MM.1S (cell line): Measurements from ENCODE around the gene PKD1.

Experiments
- CTCF ChIP-seq: fragments of 300-600 bp; sonication (generic); IDR thresholded peaks from 2 replicates; pipeline ENCODE4 v1.5.1; 2016; ENCODE audit warnings: antibody characterized with exemption, low read length, mixed read lengths
- EZH2 ChIP-seq: fragments of 300-600 bp; sonication (generic); optimal IDR thresholded peaks from 2 replicates; pipeline ENCODE3; 2017; ENCODE audit warnings: low read depth, mild to moderate bottlenecking, antibody characterized with exemption, low read length, mixed read lengths
- EZH2phosphoT487 ChIP-seq: fragments of 300-600 bp; sonication (generic); IDR thresholded peaks from 2 replicates; pipeline ENCODE4 v1.6.1; 2018; ENCODE audit warnings: antibody characterized with exemption, low read length

- TF ChIP-seq CTCF (no peak), EZH2 (no peak), EZH2phosphoT487 (no peak)
Observed at GRCh38 chr16:2061526-2061925, 74.2 kb downstream of the PKD1 start.
